HepG2 (cell line): ENCODE results near the gene ZC3H18. TPM values are rescaled to one million over a fixed set of nuclear protein-coding genes. Genes with fewer than 3 reads are reported as not detected.
A peak's percentile ranks its signal among the peaks of the same experiment; 100 is the strongest.

Source experiments
- GATA4 ChIP-seq: sonication (generic); IDR thresholded peaks from 2 replicates; pipeline ENCODE4 v1.6.1; 2016; ENCODE audit warnings: antibody characterized with exemption, low read depth, borderline replicate concordance
- HMGA1 ChIP-seq: sonication (generic); formaldehyde crosslinking; conservative IDR thresholded peaks from 2 replicates; pipeline ENCODE4 v1.4.0; 2020; ENCODE audit warnings: missing genetic modification reagents
- HNRNPL ChIP-seq: fragments of 200-400 bp; formaldehyde crosslinking; IDR thresholded peaks from 2 replicates; pipeline ENCODE4 v1.6.1; 2017; ENCODE audit warnings: mild to moderate bottlenecking, low read depth, low read length
- KLF15 ChIP-seq: sonication (generic); formaldehyde crosslinking; IDR thresholded peaks from 2 replicates; pipeline ENCODE4 v1.8.1; 2023; ENCODE audit warnings: borderline replicate concordance, mild to moderate bottlenecking, inconsistent platforms, missing genetic modification reagents, mixed read lengths
- MAF1 ChIP-seq: sonication (generic); formaldehyde crosslinking; IDR thresholded peaks from 2 replicates; pipeline ENCODE4 v1.5.0; 2020; ENCODE audit warnings: missing genetic modification reagents, borderline replicate concordance
- NFATC3 ChIP-seq: sonication (generic); formaldehyde crosslinking; IDR thresholded peaks from 2 replicates; pipeline ENCODE4 v1.5.1; 2020; ENCODE audit warnings: mild to moderate bottlenecking, missing genetic modification reagents
- NFE2 ChIP-seq: sonication (generic); formaldehyde crosslinking; IDR thresholded peaks from 2 replicates; pipeline ENCODE4 v1.4.0; 2020; ENCODE audit warnings: missing genetic modification reagents
- PHB2 ChIP-seq: fragments of 450-650 bp; IDR thresholded peaks from 2 replicates; pipeline ENCODE4 v1.6.1; 2018; ENCODE audit not compliant: partially characterized antibody
- PTBP1 ChIP-seq: fragments of 200-400 bp; formaldehyde crosslinking; IDR thresholded peaks from 2 replicates; pipeline ENCODE4 v1.6.1; 2018; ENCODE audit warnings: low read length, low read depth; ENCODE audit not compliant: poor library complexity, severe bottlenecking
- RBAK ChIP-seq: sonication (generic); formaldehyde crosslinking; IDR thresholded peaks from 2 replicates; pipeline ENCODE4 v1.5.1; 2020; ENCODE audit warnings: mild to moderate bottlenecking, missing genetic modification reagents
- RFXANK ChIP-seq: IDR thresholded peaks from 2 replicates; pipeline ENCODE4 v1.6.1; 2016
- SMC3 ChIP-seq: IDR thresholded peaks from 2 replicates; pipeline ENCODE4 v1.6.1; 2011; ENCODE audit warnings: low read length, improper control_type of control experiment
- SP140L ChIP-seq: sonication (generic); formaldehyde crosslinking; IDR thresholded peaks from 2 replicates; pipeline ENCODE4 v1.4.0; 2020; ENCODE audit warnings: missing genetic modification reagents, borderline replicate concordance
- STAG1 ChIP-seq: sonication (generic); formaldehyde crosslinking; IDR thresholded peaks from 2 replicates; pipeline ENCODE4 v1.4.0; 2020; ENCODE audit warnings: missing genetic modification reagents
- TCF12 ChIP-seq, 2 experiments: fragments of 450-650 bp in 1 of 2; sonication (generic) in 1 of 2; formaldehyde crosslinking in 1 of 2; IDR thresholded peaks; 2 replicates each; pipeline versions ENCODE4 v1.6.1 to v1.8.0; 2017 to 2022; ENCODE audit warnings: antibody characterized with exemption in 1 of 2, mild to moderate bottlenecking in 1 of 2, missing genetic modification reagents in 1 of 2, moderate library complexity in 1 of 2
- TSC22D2 ChIP-seq: sonication (generic); formaldehyde crosslinking; IDR thresholded peaks from 2 replicates; pipeline ENCODE4 v1.5.1; 2020; ENCODE audit warnings: missing genetic modification reagents, mild to moderate bottlenecking, borderline replicate concordance
- ZMYM2 ChIP-seq: sonication (generic); formaldehyde crosslinking; IDR thresholded peaks from 2 replicates; pipeline ENCODE4 v1.8.0; 2022; ENCODE audit warnings: mild to moderate bottlenecking, missing genetic modification reagents
- ZNF121 ChIP-seq: sonication (generic); formaldehyde crosslinking; IDR thresholded peaks from 2 replicates; pipeline ENCODE4 v1.5.0; 2020; ENCODE audit warnings: mild to moderate bottlenecking, missing genetic modification reagents
- ZNF605 ChIP-seq: sonication (generic); formaldehyde crosslinking; IDR thresholded peaks from 2 replicates; pipeline ENCODE4 v1.8.0; 2022; ENCODE audit warnings: mild to moderate bottlenecking, missing genetic modification reagents
- ZNF644 ChIP-seq: IDR thresholded peaks from 2 replicates; pipeline ENCODE4 v1.6.1; 2016; ENCODE audit warnings: low read depth
- polyA plus RNA-seq, 8 experiments: library from polyadenylated mRNA; depleted of rRNA in 3 of 8; stranded (reverse) in 7 of 8; unstranded in 1 of 8; fragments of >200 nt; fragmentation: Illumina TruSeq in 4 of 8; extraction: Trizol in 4 of 8; gene quantifications; 2 replicates each; pipeline versions ENCODE4 v1.2.1 to v1.2.3, GENCODE V29; 2011 to 2016; ENCODE audit warnings: low read depth in 4 of 8, missing spikeins in 1 of 8, mixed read lengths in 1 of 8; ENCODE audit not compliant: insufficient read depth in 1 of 8
- total RNA-seq, 5 experiments: library from RNA; depleted of rRNA; stranded (reverse); fragments of >200 nt; fragmentation: Illumina TruSeq; extraction: Trizol; gene quantifications; 2 replicates each; pipeline ENCODE4 v1.2.3, GENCODE V29; 2016; ENCODE audit warnings: low read depth in 1 of 5
- TF ChIP-seq, protein P1 (sequence below): sonication (generic); formaldehyde crosslinking; IDR thresholded peaks from 2 replicates; pipeline ENCODE4 v1.9.0; 2021; ENCODE audit warnings: missing genetic modification reagents, borderline replicate concordance
- TF ChIP-seq, protein P2 (sequence below): sonication (generic); formaldehyde crosslinking; IDR thresholded peaks from 2 replicates; pipeline ENCODE4 v1.4.0; 2020; ENCODE audit warnings: missing genetic modification reagents

Gene ZC3H18
- total and polyA plus RNA-seq, 2 of the 13 experiments (the other 11 are each of a cell fraction or from before 2014, with no cell fraction given) = 11.2 to 27.4 TPM

GRCh38 chr16:88662843-88663606 is 92.8 kb downstream of the ZC3H18 start, which contains the start of gene MVD (continued):
- TF ChIP-seq KLF15 = 0 out of 2 replicates have a peak, but pooled peaks have one; percentile 23
- TF ChIP-seq HNRNPL = 0 out of 2 replicates have a peak, but pooled peaks have one; percentile 26
- no peak for TF ChIP-seq HMGA1 (CRISPR knock-in tag)
- TF ChIP-seq ZNF644 (CRISPR knock-in tag) = no peak
- TF ChIP-seq RFXANK (CRISPR knock-in tag) = peak; percentile 90
- peak; percentile 85; the same call in 1 of the 2 replicates for TF ChIP-seq SP140L (CRISPR knock-in tag)
- TF ChIP-seq GATA4 = peak; percentile 67; the same call in 1 of the 2 replicates
- TF ChIP-seq MAF1 (CRISPR knock-in tag) = no peak
- peak; percentile 98 for TF ChIP-seq ZNF605 (CRISPR knock-in tag)
- peak; percentile 44 for TF ChIP-seq PTBP1
- peak; percentile 55; the same call in 1 of the 2 replicates for TF ChIP-seq RBAK (CRISPR knock-in tag)
- no peak for TF ChIP-seq SMC3
- TF ChIP-seq, protein P1, sequence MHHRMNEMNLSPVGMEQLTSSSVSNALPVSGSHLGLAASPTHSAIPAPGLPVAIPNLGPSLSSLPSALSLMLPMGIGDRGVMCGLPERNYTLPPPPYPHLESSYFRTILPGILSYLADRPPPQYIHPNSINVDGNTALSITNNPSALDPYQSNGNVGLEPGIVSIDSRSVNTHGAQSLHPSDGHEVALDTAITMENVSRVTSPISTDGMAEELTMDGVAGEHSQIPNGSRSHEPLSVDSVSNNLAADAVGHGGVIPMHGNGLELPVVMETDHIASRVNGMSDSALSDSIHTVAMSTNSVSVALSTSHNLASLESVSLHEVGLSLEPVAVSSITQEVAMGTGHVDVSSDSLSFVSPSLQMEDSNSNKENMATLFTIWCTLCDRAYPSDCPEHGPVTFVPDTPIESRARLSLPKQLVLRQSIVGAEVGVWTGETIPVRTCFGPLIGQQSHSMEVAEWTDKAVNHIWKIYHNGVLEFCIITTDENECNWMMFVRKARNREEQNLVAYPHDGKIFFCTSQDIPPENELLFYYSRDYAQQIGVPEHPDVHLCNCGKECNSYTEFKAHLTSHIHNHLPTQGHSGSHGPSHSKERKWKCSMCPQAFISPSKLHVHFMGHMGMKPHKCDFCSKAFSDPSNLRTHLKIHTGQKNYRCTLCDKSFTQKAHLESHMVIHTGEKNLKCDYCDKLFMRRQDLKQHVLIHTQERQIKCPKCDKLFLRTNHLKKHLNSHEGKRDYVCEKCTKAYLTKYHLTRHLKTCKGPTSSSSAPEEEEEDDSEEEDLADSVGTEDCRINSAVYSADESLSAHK = no peak
- no peak for TF ChIP-seq STAG1
- TF ChIP-seq TSC22D2 = peak; percentile 96; the same call in 1 of the 2 replicates
- TF ChIP-seq ZNF121 (CRISPR knock-in tag) = peak; percentile 65
- peak; percentile 96; the same call in 1 of the 2 replicates for TF ChIP-seq NFATC3 (CRISPR knock-in tag)
- no peak for TF ChIP-seq NFE2 (CRISPR knock-in tag)
- TF ChIP-seq, protein P2, sequence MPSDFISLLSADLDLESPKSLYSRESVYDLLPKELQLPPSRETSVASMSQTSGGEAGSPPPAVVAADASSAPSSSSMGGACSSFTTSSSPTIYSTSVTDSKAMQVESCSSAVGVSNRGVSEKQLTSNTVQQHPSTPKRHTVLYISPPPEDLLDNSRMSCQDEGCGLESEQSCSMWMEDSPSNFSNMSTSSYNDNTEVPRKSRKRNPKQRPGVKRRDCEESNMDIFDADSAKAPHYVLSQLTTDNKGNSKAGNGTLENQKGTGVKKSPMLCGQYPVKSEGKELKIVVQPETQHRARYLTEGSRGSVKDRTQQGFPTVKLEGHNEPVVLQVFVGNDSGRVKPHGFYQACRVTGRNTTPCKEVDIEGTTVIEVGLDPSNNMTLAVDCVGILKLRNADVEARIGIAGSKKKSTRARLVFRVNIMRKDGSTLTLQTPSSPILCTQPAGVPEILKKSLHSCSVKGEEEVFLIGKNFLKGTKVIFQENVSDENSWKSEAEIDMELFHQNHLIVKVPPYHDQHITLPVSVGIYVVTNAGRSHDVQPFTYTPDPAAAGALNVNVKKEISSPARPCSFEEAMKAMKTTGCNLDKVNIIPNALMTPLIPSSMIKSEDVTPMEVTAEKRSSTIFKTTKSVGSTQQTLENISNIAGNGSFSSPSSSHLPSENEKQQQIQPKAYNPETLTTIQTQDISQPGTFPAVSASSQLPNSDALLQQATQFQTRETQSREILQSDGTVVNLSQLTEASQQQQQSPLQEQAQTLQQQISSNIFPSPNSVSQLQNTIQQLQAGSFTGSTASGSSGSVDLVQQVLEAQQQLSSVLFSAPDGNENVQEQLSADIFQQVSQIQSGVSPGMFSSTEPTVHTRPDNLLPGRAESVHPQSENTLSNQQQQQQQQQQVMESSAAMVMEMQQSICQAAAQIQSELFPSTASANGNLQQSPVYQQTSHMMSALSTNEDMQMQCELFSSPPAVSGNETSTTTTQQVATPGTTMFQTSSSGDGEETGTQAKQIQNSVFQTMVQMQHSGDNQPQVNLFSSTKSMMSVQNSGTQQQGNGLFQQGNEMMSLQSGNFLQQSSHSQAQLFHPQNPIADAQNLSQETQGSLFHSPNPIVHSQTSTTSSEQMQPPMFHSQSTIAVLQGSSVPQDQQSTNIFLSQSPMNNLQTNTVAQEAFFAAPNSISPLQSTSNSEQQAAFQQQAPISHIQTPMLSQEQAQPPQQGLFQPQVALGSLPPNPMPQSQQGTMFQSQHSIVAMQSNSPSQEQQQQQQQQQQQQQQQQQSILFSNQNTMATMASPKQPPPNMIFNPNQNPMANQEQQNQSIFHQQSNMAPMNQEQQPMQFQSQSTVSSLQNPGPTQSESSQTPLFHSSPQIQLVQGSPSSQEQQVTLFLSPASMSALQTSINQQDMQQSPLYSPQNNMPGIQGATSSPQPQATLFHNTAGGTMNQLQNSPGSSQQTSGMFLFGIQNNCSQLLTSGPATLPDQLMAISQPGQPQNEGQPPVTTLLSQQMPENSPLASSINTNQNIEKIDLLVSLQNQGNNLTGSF = peak; percentile 80
- TF ChIP-seq PHB2 = no peak
- TF ChIP-seq ZMYM2 (CRISPR knock-in tag) = no peak
- no peak for TF ChIP-seq TCF12 (IDR thresholded peaks at IDR 0.05)
- no peak for TF ChIP-seq TCF12 (CRISPR knock-in tag; IDR thresholded peaks at IDR 0.05)
